Neutrophil (primary cell): ENCODE measurements around the gene GIPC2.

Source experiments
- H3K27ac ChIP-seq: fragments of 200-600 bp; sonication (generic); 2 replicates; pipeline ENCODE4 v1.5.1; 2016; ENCODE audit warnings: mild to moderate bottlenecking, moderate library complexity
- H3K27me3 ChIP-seq: fragments of 200-600 bp; sonication (generic); 2 replicates; pipeline ENCODE4 v1.6.0; 2016; ENCODE audit warnings: mild to moderate bottlenecking
- H3K36me3 ChIP-seq: fragments of 200-600 bp; sonication (generic); 2 replicates; pipeline ENCODE4 v1.5.1; 2017
- H3K4me1 ChIP-seq, 2 experiments: fragments of 200-600 bp in 1 of 2; sonication (generic) in 1 of 2; 1 replicate in 1 of 2; 2 replicates in 1 of 2; pipeline versions ENCODE4 v1.5.1 to v1.6.1; 2013 to 2016; ENCODE audit warnings: low read depth in 1 of 2, low read length in 1 of 2, mild to moderate bottlenecking in 1 of 2, moderate library complexity in 1 of 2; ENCODE audit not compliant: control insufficient read depth in 1 of 2, insufficient read depth in 1 of 2
- H3K4me3 ChIP-seq, 2 experiments: fragments of 200-600 bp in 1 of 2; sonication (generic) in 1 of 2; 1 replicate in 1 of 2; 2 replicates in 1 of 2; pipeline ENCODE4 v1.5.1; 2013 to 2016; ENCODE audit warnings: low read depth in 1 of 2, low read length in 1 of 2, mild to moderate bottlenecking in 1 of 2, moderate library complexity in 1 of 2
- H3K9me3 ChIP-seq: fragments of 200-600 bp; sonication (generic); 2 replicates; pipeline ENCODE4 v1.5.1; 2016
- CTCF ChIP-seq: fragments of 200-600 bp; sonication (generic); IDR thresholded peaks from 2 replicates; pipeline ENCODE4 v1.5.1; 2016; ENCODE audit warnings: antibody characterized with exemption

GIPC2 gene

DNA sequence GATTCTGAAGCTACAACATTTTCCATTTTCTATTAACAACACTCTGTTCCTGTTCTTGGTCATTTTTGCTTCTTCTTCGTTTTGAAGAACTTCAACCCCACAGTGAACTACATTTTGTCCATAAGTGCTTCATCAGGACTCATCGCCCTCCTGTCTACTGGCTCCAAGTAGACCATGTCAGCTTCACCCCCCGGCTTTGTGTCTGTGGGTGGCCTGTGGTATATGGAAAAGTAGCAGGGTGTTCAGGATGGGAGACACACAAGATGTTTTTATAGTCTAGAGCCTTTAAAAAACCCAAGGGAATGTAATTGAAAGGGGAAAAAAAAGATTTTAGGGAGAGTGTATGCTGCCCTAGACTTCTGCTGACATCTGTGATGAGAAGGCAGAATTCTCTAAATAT, 46.1 kb downstream of the GIPC2 start:
- no peaks in the 10 kb centered on the region for H3K36me3 ChIP-seq
- TF ChIP-seq CTCF = no peak
- H3K27ac ChIP-seq = no peak overlapping the region
- H3K4me1 ChIP-seq = no peaks in the 10 kb centered on the region
- H3K27me3 ChIP-seq = no peaks in the 10 kb centered on the region
- H3K4me3 ChIP-seq = no peak overlapping the region
- no peaks in the 10 kb centered on the region for H3K9me3 ChIP-seq

- no peak for TF ChIP-seq CTCF
- no peak overlapping the region for H3K27ac ChIP-seq
- H3K4me1 ChIP-seq = no peaks in the 10 kb centered on the region
- H3K4me3 ChIP-seq = no peak overlapping the region
- no peaks in the 10 kb centered on the region for H3K36me3 ChIP-seq
- H3K9me3 ChIP-seq = no peaks in the 10 kb centered on the region
- no peaks in the 10 kb centered on the region for H3K27me3 ChIP-seq
Measured at GRCh38 chr1:78092643-78093042, 46.9 kb downstream of the GIPC2 start.

- H3K4me1 ChIP-seq = no peaks in the 10 kb centered on the region
Measured at GRCh38 chr1:78093560-78093959, 47.8 kb downstream of the GIPC2 start.

GRCh38 chr1:78094639-78095038, 48.9 kb downstream of the GIPC2 start:
- H3K27me3 ChIP-seq = no peaks in the 10 kb centered on the region
- no peaks in the 10 kb centered on the region for H3K4me1 ChIP-seq
- H3K4me3 ChIP-seq = no peak overlapping the region
- no peak overlapping the region for H3K27ac ChIP-seq
- no peaks in the 10 kb centered on the region for H3K36me3 ChIP-seq
- TF ChIP-seq CTCF = no peak
- no peaks in the 10 kb centered on the region for H3K9me3 ChIP-seq

More at GRCh38 chr1:78093560-78093959, 47.8 kb downstream of the GIPC2 start:
- Histone ChIP-seq H3K4me3 (no peak overlapping the region), H3K27ac (no peak overlapping the region), H3K27me3 (no peaks in the 10 kb centered on the region), H3K36me3 (no peaks in the 10 kb centered on the region), H3K9me3 (no peaks in the 10 kb centered on the region)
- TF ChIP-seq CTCF = no peak

GRCh38 chr1:78095593-78095992, 49.8 kb downstream of the GIPC2 start:
- Histone ChIP-seq H3K4me3 (no peak overlapping the region), H3K27ac (no peak overlapping the region), H3K4me1 (no peaks in the 10 kb centered on the region), H3K36me3 (no peaks in the 10 kb centered on the region), H3K9me3 (no peaks in the 10 kb centered on the region), H3K27me3 (no peaks in the 10 kb centered on the region)
- no peak for TF ChIP-seq CTCF

DNA sequence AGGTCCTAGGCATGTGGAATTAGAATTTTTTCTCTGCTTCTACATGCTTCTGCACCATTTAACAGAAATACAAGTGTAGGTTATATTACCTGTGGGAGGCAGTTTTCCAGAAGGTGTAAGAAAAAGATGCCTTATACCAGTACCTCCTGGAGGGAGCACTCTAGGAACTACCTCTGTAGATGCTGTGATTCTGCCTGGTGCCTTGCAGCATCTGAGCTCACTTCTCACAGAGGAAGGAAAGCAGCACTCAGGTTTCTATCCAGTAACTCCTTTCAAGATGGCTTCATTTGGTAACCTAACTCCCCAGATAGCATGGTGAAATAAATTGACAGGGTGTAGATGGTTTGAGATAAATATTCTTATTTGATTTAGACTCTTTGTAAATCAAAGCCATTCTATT, 50.3 kb downstream of the GIPC2 start:
- H3K27me3 ChIP-seq = no peaks in the 10 kb centered on the region
- no peaks in the 10 kb centered on the region for H3K4me1 ChIP-seq
- TF ChIP-seq CTCF = no peak
- H3K36me3 ChIP-seq = no peaks in the 10 kb centered on the region
- H3K9me3 ChIP-seq = no peaks in the 10 kb centered on the region
- no peak overlapping the region for H3K27ac ChIP-seq
- no peak overlapping the region for H3K4me3 ChIP-seq
